PC-3 (cell line): ENCODE results near the gene SYPL1.

Experiments used
- CTCF ChIP-seq: fragments of 300-600 bp; sonication (generic); conservative IDR thresholded peaks from 2 replicates; pipeline ENCODE4 v1.5.1; 2017; ENCODE audit warnings: antibody characterized with exemption, low read depth, mild to moderate bottlenecking, low read length
- EZH2phosphoT487 ChIP-seq: fragments of 300-600 bp; sonication (generic); IDR thresholded peaks from 2 replicates; pipeline ENCODE4 v1.6.1; 2018; ENCODE audit warnings: mild to moderate bottlenecking, antibody characterized with exemption, low read length, borderline replicate concordance

- no peak for TF ChIP-seq CTCF
- no peak for TF ChIP-seq EZH2phosphoT487
These were observed 59.4 kb downstream of the SYPL1 start for GRCh38 chr7:106052681-106053080.
